ENCODE measurements around the gene CTNNBIP1.

Gene CTNNBIP1

GRCh38 chr1:9903801-9904527 is 6.1 kb downstream of the CTNNBIP1 start:
- no peak for DNase-seq

- no peak for DNase-seq
These were observed 8.0 kb downstream of the CTNNBIP1 start for GRCh38 chr1:9902060-9902452.

- DNase-seq: no peak
These were observed 8.7 kb downstream of the CTNNBIP1 start for GRCh38 chr1:9901148-9902059.

GRCh38 chr1:9900142-9901043 is 9.7 kb downstream of the CTNNBIP1 start:
- DNase-seq: no peak

- DNase-seq: no peak
These were observed 16.0 kb downstream of the CTNNBIP1 start for GRCh38 chr1:9894115-9894514.

- DNase-seq: no peak
These were observed 17.2 kb downstream of the CTNNBIP1 start for GRCh38 chr1:9892563-9893528.

GRCh38 chr1:9891207-9891606 is 18.9 kb downstream of the CTNNBIP1 start:
- no peak for DNase-seq

GRCh38 chr1:9890224-9890731 is 19.8 kb downstream of the CTNNBIP1 start:
- DNase-seq: no peak

- no peak for DNase-seq
These were observed 20.7 kb downstream of the CTNNBIP1 start for GRCh38 chr1:9889411-9889810.

- no peak for DNase-seq
These were observed 21.2 kb downstream of the CTNNBIP1 start for GRCh38 chr1:9888886-9889285.

- DNase-seq: no peak
These were observed 23.0 kb downstream of the CTNNBIP1 start for GRCh38 chr1:9887070-9887469.

GRCh38 chr1:9886092-9886742 is 23.9 kb downstream of the CTNNBIP1 start:
- no peak for DNase-seq

GRCh38 chr1:9884805-9885204 is 25.3 kb downstream of the CTNNBIP1 start:
- no peak for DNase-seq

GRCh38 chr1:9883585-9884449 is 26.3 kb downstream of the CTNNBIP1 start:
- DNase-seq: no peak

- DNase-seq: no peak
These were observed 27.1 kb downstream of the CTNNBIP1 start for GRCh38 chr1:9882945-9883303.

- peak; percentile 27 for DNase-seq
These were observed 27.6 kb downstream of the CTNNBIP1 start for GRCh38 chr1:9882296-9882944.

GRCh38 chr1:9881838-9882249 is 28.2 kb downstream of the CTNNBIP1 start:
- DNase-seq: no peak

GRCh38 chr1:9878404-9878803 is 31.7 kb downstream of the CTNNBIP1 start:
- no peak for DNase-seq

GRCh38 chr1:9877962-9878361 is 32.1 kb downstream of the CTNNBIP1 start:
- no peak for DNase-seq

GRCh38 chr1:9875636-9876000 is 34.5 kb downstream of the CTNNBIP1 start:
- DNase-seq: no peak

All from CD4-positive, alpha-beta T cell treated with Interleukin-21 for 1 hour (primary cell).